HEK293T (cell line): ENCODE measurements around the gene FGF14.

Source experiments
- BHLHE40 ChIP-seq: fragments of 450-650 bp; IDR thresholded peaks from 2 replicates; pipeline ENCODE4 v1.6.1; 2016; ENCODE audit warnings: mild to moderate bottlenecking, moderate library complexity, borderline replicate concordance
- ELF4 ChIP-seq: fragments of 450-650 bp; IDR thresholded peaks from 2 replicates; pipeline ENCODE4 v1.6.1; 2017; ENCODE audit warnings: antibody characterized with exemption
- FOXA1 ChIP-seq: fragments of 450-650 bp; IDR thresholded peaks from 2 replicates; pipeline ENCODE4 v1.6.1; 2016; ENCODE audit warnings: mild to moderate bottlenecking
- FOXM1 ChIP-seq: fragments of 450-650 bp; IDR thresholded peaks from 2 replicates; pipeline ENCODE4 v1.6.1; 2017; ENCODE audit warnings: mild to moderate bottlenecking, borderline replicate concordance
- HDGF ChIP-seq: fragments of 450-650 bp; IDR thresholded peaks from 2 replicates; pipeline ENCODE4 v1.6.1; 2017; ENCODE audit warnings: antibody characterized with exemption, borderline replicate concordance
- SP1 ChIP-seq: fragments of 450-650 bp; IDR thresholded peaks from 2 replicates; pipeline ENCODE4 v1.6.1; 2017
- SUZ12 ChIP-seq: fragments of 450-650 bp; IDR thresholded peaks from 2 replicates; pipeline ENCODE4 v1.6.1; 2016; ENCODE audit warnings: mild to moderate bottlenecking
- TARDBP ChIP-seq: fragments of 450-650 bp; IDR thresholded peaks from 2 replicates; pipeline ENCODE4 v1.6.1; 2016

DNA sequence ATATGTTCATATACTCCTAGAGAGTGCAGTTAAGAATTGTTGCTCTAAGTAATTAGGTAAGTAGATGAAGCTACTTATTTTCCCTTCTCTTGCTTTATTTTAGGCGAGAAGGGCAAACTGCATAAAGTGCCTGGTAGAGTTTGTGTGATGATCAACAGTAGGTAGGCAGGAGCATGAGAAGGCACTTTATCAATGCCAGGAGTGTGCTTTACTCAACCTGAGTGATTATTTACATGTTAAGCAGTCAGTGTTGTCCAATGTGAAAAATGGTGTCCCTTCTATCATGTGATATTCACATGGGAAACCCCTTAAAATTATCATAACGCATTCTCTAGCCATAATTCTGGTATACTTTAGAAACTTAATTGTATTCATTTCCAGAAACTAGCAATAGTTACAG, 655.3 kb downstream of the FGF14 start:
- TF ChIP-seq SP1 (no peak), HDGF (no peak), BHLHE40 (no peak), FOXM1 (no peak), FOXA1 (no peak), SUZ12 (no peak), ELF4 (no peak), TARDBP (no peak)
